Choroid plexus epithelial cell (primary cell): Measurements from ENCODE around the gene SNCAIP.

Experiments
- DNase-seq: peaks from one replicate; pipeline ENCODE4 v3.0.0-alpha.2; 2010; ENCODE audit warnings: low read depth
- H3K4me3 ChIP-seq: 2 replicates; pipeline ENCODE4 v1.5.1; 2011; ENCODE audit warnings: low read depth, mild to moderate bottlenecking, control low read depth, low read length, moderate library complexity
- CTCF ChIP-seq: conservative IDR thresholded peaks from 2 replicates; pipeline ENCODE4 v1.5.1; 2011; ENCODE audit warnings: low read depth, mild to moderate bottlenecking, control low read depth, inconsistent platforms, low read length, moderate library complexity

Gene SNCAIP

GRCh38 chr5:122384739-122385235 is 72.8 kb downstream of the SNCAIP start:
- H3K4me3 ChIP-seq = no peak overlapping the region
- no peak for DNase-seq
- TF ChIP-seq CTCF = no peak

- no peak for TF ChIP-seq CTCF
Observed at GRCh38 chr5:122385286-122385685, 73.2 kb downstream of the SNCAIP start.

GRCh38 chr5:122385808-122386207 is 73.8 kb downstream of the SNCAIP start:
- DNase-seq = no peak
- no peak for TF ChIP-seq CTCF
- H3K4me3 ChIP-seq = no peak overlapping the region

More at GRCh38 chr5:122385286-122385685, 73.2 kb downstream of the SNCAIP start:
- DNase-seq = no peak
- H3K4me3 ChIP-seq = no peak overlapping the region

- no peak for DNase-seq
- no peak for TF ChIP-seq CTCF
- no peak overlapping the region for H3K4me3 ChIP-seq
Observed at GRCh38 chr5:122390154-122390553, 78.1 kb downstream of the SNCAIP start.

- H3K4me3 ChIP-seq = no peak overlapping the region
- TF ChIP-seq CTCF = no peak
- DNase-seq = no peak
Observed at GRCh38 chr5:122390694-122391093, 78.7 kb downstream of the SNCAIP start.

GRCh38 chr5:122391621-122392020 is 79.6 kb downstream of the SNCAIP start:
- DNase-seq = no peak
- no peak overlapping the region for H3K4me3 ChIP-seq
- no peak for TF ChIP-seq CTCF

- no peak for DNase-seq
- no peak overlapping the region for H3K4me3 ChIP-seq
- TF ChIP-seq CTCF = no peak
Observed at GRCh38 chr5:122392224-122392623, 80.2 kb downstream of the SNCAIP start.
